HPDE6-E6E7 (cell line): ENCODE measurements around the gene KRTAP20-2.

Experiments
- DNase-seq: peaks from one replicate; pipeline ENCODE4 v3.0.0; 2011; ENCODE audit warnings: missing footprints; ENCODE audit errors: extremely low spot score

The KRTAP20-2 gene

GRCh38 chr21:30674312-30674711 lies 39.3 kb downstream of the KRTAP20-2 start:
- DNase-seq = no peak

- DNase-seq = no peak
Observed at GRCh38 chr21:30676737-30677136, 41.7 kb downstream of the KRTAP20-2 start.

- DNase-seq = no peak
Observed at GRCh38 chr21:30680586-30680985, 45.6 kb downstream of the KRTAP20-2 start.

DNA sequence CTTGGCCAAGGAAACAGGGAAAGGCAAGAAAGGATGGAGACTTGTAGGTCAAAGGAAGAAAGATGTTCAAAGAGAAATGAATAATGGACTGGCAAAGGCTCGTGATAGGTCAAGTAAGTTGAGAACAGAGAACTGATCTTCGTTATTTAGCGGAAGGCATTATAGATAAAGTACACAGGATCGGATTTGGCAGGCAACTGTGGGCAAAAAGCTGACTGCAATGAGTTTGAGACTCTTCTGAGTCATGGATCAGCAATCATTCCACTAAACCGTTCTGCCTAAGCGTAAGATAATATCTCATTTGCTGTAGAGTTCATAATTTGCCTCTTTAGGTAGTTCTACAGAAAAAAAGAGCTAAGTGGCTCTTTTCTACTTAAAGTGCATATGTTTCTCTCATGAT lies 49.5 kb downstream of the KRTAP20-2 start:
- DNase-seq = no peak
